PFSK-1 (cell line): ENCODE results near the gene TMEM245.

Experiments used
- FOXP2 ChIP-seq: optimal IDR thresholded peaks from 2 replicates; pipeline ENCODE3; 2011; ENCODE audit warnings: borderline replicate concordance, control low read depth, inconsistent platforms; ENCODE audit not compliant: insufficient read depth; ENCODE audit errors: extremely low read length, extremely low read depth
- POLR2AphosphoS5 ChIP-seq: IDR thresholded peaks from 2 replicates; pipeline ENCODE4 v1.6.1; 2012; ENCODE audit warnings: low read depth, mild to moderate bottlenecking, control low read depth, low read length, moderate library complexity
- SIN3A ChIP-seq: IDR thresholded peaks from 2 replicates; pipeline ENCODE4 v1.6.1; 2012; ENCODE audit warnings: mild to moderate bottlenecking, low read length, moderate library complexity, borderline replicate concordance; ENCODE audit not compliant: insufficient read depth
- TAF1 ChIP-seq: IDR thresholded peaks from 2 replicates; pipeline ENCODE4 v1.6.1; 2012; ENCODE audit warnings: low read length, control low read depth, borderline replicate concordance; ENCODE audit not compliant: insufficient read depth
- TF ChIP-seq, protein P1 (sequence below), 2 experiments: IDR thresholded peaks; 2 replicates each; pipeline versions ENCODE4 v1.6.1 to v1.8.0; 2011 to 2012; ENCODE audit warnings: low read depth in 2 of 2, low read length in 2 of 2, control low read depth in 1 of 2, inconsistent platforms in 1 of 2, mild to moderate bottlenecking in 1 of 2, moderate library complexity in 1 of 2; ENCODE audit not compliant: insufficient read depth in 1 of 2

The TMEM245 gene

DNA sequence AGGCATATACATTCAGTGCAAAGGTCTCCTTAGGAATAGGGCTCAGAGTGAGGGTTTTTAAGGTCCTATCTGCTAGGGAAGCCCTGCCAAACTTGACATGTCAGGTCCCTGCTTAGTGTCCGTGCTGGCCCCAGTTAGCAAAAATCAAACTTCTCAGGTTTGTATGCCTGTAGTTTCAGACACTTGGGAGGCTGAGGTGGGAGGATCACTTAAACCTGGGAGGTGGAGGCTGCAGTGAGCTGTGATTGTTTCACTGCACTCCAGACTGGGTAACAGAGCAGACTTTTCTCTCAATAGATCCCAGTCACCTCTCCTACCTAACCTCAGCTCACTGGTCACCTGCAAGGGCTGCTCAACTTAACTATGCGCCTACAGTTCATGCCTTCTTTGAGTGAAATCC is 18.7 kb upstream of the TMEM245 start:
- TF ChIP-seq POLR2AphosphoS5 (no peak), TAF1 (no peak), FOXP2 (no peak), SIN3A (no peak)
- TF ChIP-seq, protein P1, sequence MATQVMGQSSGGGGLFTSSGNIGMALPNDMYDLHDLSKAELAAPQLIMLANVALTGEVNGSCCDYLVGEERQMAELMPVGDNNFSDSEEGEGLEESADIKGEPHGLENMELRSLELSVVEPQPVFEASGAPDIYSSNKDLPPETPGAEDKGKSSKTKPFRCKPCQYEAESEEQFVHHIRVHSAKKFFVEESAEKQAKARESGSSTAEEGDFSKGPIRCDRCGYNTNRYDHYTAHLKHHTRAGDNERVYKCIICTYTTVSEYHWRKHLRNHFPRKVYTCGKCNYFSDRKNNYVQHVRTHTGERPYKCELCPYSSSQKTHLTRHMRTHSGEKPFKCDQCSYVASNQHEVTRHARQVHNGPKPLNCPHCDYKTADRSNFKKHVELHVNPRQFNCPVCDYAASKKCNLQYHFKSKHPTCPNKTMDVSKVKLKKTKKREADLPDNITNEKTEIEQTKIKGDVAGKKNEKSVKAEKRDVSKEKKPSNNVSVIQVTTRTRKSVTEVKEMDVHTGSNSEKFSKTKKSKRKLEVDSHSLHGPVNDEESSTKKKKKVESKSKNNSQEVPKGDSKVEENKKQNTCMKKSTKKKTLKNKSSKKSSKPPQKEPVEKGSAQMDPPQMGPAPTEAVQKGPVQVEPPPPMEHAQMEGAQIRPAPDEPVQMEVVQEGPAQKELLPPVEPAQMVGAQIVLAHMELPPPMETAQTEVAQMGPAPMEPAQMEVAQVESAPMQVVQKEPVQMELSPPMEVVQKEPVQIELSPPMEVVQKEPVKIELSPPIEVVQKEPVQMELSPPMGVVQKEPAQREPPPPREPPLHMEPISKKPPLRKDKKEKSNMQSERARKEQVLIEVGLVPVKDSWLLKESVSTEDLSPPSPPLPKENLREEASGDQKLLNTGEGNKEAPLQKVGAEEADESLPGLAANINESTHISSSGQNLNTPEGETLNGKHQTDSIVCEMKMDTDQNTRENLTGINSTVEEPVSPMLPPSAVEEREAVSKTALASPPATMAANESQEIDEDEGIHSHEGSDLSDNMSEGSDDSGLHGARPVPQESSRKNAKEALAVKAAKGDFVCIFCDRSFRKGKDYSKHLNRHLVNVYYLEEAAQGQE (IDR thresholded peaks at IDR 0.05; ENCODE audit: insufficient read depth in 1 of 2, low read depth in 2 of 2, low read length in 2 of 2): no peak

GRCh38 chr9:109134167-109134578 is 14.4 kb upstream of the TMEM245 start:
- TF ChIP-seq POLR2AphosphoS5 (no peak), FOXP2 (no peak), TAF1 (no peak), SIN3A (no peak)
- TF ChIP-seq, protein P1 (IDR thresholded peaks at IDR 0.05; ENCODE audit: insufficient read depth in 1 of 2, low read depth in 2 of 2, low read length in 2 of 2): no peak

- TF ChIP-seq, protein P1 (IDR thresholded peaks at IDR 0.05; ENCODE audit: insufficient read depth in 1 of 2, low read depth in 2 of 2, low read length in 2 of 2): no peak
- TF ChIP-seq SIN3A (no peak), POLR2AphosphoS5 (no peak)
Measured at GRCh38 chr9:109133533-109133932, 13.8 kb upstream of the TMEM245 start.

DNA sequence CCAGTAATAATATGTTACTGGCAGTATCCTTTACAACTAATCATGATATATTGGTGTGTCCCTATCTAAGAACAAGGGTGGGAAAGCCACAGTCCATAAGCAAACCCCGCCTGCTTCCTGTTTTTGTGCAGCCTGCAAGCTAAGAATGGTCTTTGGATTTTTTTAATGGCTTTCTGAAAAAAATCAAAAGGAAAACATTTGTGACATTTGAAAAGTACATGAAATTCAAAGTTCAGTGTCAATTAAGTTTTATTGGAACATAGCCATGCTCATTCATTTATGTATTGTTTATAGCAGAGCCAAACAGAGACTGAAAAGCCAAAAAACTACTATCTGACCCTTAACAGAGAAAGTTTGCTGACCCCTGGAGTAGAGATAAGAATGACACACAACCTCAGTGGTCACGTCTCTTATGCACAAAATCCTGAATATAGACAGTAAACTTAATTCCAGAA is 12.8 kb upstream of the TMEM245 start:
- TF ChIP-seq FOXP2 (no peak), SIN3A (no peak), POLR2AphosphoS5 (no peak), TAF1 (no peak)
- TF ChIP-seq, protein P1 (IDR thresholded peaks at IDR 0.05; ENCODE audit: insufficient read depth in 1 of 2, low read depth in 2 of 2, low read length in 2 of 2): no peak

DNA sequence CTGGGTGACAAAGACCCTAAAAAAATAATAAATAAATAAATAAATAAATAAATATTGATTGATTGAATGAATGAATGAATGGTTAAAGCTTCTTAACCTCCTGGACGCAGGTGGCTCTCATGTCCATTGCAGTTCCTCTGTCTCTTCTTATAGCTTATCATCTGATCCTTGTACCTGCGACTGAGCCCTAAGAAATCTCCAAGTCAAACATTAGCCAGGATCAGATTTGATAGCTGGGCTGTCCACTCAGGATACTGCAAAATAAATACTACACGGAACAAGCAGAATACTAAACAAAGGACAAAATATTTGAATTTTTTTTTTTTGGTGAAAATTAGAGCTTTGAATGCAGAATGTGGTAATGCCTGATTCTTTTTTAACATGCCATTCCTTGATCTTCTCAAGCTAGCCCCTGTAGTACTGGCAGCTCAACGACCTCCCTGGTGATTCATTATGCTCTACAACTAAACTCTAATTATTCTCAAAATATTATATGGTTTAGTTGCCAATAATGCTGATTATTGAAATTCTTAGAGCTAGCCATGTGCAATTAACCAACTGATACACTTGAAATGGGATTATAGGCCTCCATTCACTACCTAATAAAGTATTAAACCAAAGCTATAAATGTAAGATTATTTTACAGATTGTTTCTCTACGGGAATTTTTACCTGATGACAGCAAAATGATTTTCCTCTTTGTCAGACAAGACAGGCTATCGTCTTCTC is 9.9 kb upstream of the TMEM245 start:
- TF ChIP-seq POLR2AphosphoS5 (no peak), SIN3A (no peak), FOXP2 (no peak), TAF1 (no peak)
- TF ChIP-seq, protein P1 (IDR thresholded peaks at IDR 0.05; ENCODE audit: insufficient read depth in 1 of 2, low read depth in 2 of 2, low read length in 2 of 2): no peak
